Tibial nerve (tissue), 4 donors: ENCODE measurements around the gene GPR21. TPM values are rescaled to one million over a fixed set of nuclear protein-coding genes. Genes with fewer than 3 reads are reported as not detected.

Experiments
- DNase-seq, 2 donors: peaks; one replicate each; pipeline ENCODE4 v3.0.0-alpha.2; 2019; ENCODE audit warnings: low spot score in 2 of 2
- H3K27ac ChIP-seq, 4 donors: fragments of 200-600 bp; sonication (generic) in 3 of 4; one replicate each; pipeline ENCODE4 v1.5.1; 2017 to 2019; ENCODE audit warnings: mild to moderate bottlenecking in 1 of 4
- H3K27me3 ChIP-seq, 2 donors: fragments of 200-600 bp; sonication (generic) in 1 of 2; one replicate each; pipeline versions ENCODE4 v1.5.1 to v1.6.0; 2017 to 2019
- H3K36me3 ChIP-seq, 3 donors: fragments of 200-600 bp; sonication (generic); one replicate each; pipeline ENCODE4 v1.5.1; 2018 to 2019
- H3K4me1 ChIP-seq, 4 donors: fragments of 200-600 bp; sonication (generic) in 3 of 4; one replicate each; pipeline ENCODE4 v1.5.1; 2017 to 2019
- H3K4me3 ChIP-seq, 4 donors: fragments of 200-600 bp; sonication (generic) in 3 of 4; one replicate each; pipeline ENCODE4 v1.5.1; 2017 to 2019; ENCODE audit warnings: mild to moderate bottlenecking in 1 of 4, moderate library complexity in 1 of 4
- H3K9me3 ChIP-seq, 4 donors: fragments of 200-600 bp; sonication (generic) in 3 of 4; one replicate each; pipeline ENCODE4 v1.5.1; 2017 to 2019
- CTCF ChIP-seq, 5 experiments: fragments of 200-600 bp in 3 of 5; fragments of 450-650 bp in 2 of 5; sonication (generic) in 3 of 5; IDR thresholded peaks; one replicate each; pipeline ENCODE4 v1.5.1; 2016 to 2019; ENCODE audit warnings: antibody characterized with exemption in 5 of 5, mild to moderate bottlenecking in 3 of 5, moderate library complexity in 2 of 5
- EP300 ChIP-seq, 2 donors: sonication (generic); formaldehyde crosslinking; IDR thresholded peaks; one replicate each; pipeline ENCODE4 v1.6.1; 2017; ENCODE audit warnings: antibody characterized with exemption in 2 of 2, mild to moderate bottlenecking in 1 of 2
- POLR2A ChIP-seq, 2 donors: fragments of 450-650 bp; IDR thresholded peaks; one replicate each; pipeline ENCODE4 v1.6.1; 2017; ENCODE audit warnings: antibody characterized with exemption in 2 of 2, mild to moderate bottlenecking in 2 of 2, moderate library complexity in 2 of 2
- WGBS, 2 donors: methylation state at CpG; one replicate each; pipeline ENCODE4 v1.1.5; 2018; 5-methylcytosine and 5-hydroxymethylcytosine counted together
- small RNA-seq: library from RNA; depleted of rRNA; stranded (forward); fragments of <200 nt; gene quantifications from one replicate; pipeline ENCODE3, GENCODE V24; 2016
- total RNA-seq, 4 donors: library from RNA; depleted of rRNA; stranded (reverse); fragments of >200 nt; gene quantifications; one replicate each; pipeline ENCODE4 v1.1.0, GENCODE V29; 2016

GPR21 gene
- total RNA-seq, 4 donors from 2014 or later: 0.98 to 4.4 (median 3.9) TPM; not detected in 1

- Histone ChIP-seq H3K4me3 (no peak overlapping the region), H3K27me3 (no peaks in the 10 kb centered on the region), H3K4me1 (peaks cover 0 to 7% (median 0%) of the 10 kb centered on the region in 4 donors), H3K27ac (no peak overlapping the region), H3K9me3 (no peaks in the 10 kb centered on the region), H3K36me3 (peaks cover 0 to 74% (median 0%) of the 10 kb centered on the region in 3 donors)
- WGBS, 2 donors: 81 to 87% methylated on average over 1 of the region's 1 CpG
- TF ChIP-seq POLR2A (IDR thresholded peaks at IDR 0.05): no peak
- TF ChIP-seq CTCF (IDR thresholded peaks at IDR 0.05): no peak
- TF ChIP-seq EP300 (IDR thresholded peaks at IDR 0.05): no peak
- DNase-seq: no peak
These were observed 50.8 kb downstream of the GPR21 start for GRCh38 chr9:123084256-123084655.

Small RNA genes lying within 50 kb of the gene (small RNA-seq; reads per million reads assigned to genes)
- gene GPR21: not detected

Other genes starting within 250 kb of the GPR21 start
- gene OR5C1, start 244.7 kb upstream of the GPR21 start, total RNA-seq: not detected
- not detected for gene OR1K1, start 233.5 kb upstream of the GPR21 start, total RNA-seq
- gene PDCL, start 205.1 kb upstream of the GPR21 start, total RNA-seq: 10 to 100 TPM; 18.3 to 23.7 (median 21.4) TPM
- 10 to 100 TPM; 38.4 to 68.2 (median 41.9) TPM for gene RC3H2, start 128.3 kb upstream of the GPR21 start, total RNA-seq
- gene ZBTB6, start 120.3 kb upstream of the GPR21 start, total RNA-seq: 10 to 100 TPM in 2 of 4 donors, 1 to 10 TPM in 2; 5.7 to 12.3 (median 8.8) TPM
- gene ZBTB26, start 102.2 kb upstream of the GPR21 start, total RNA-seq: 1 to 10 TPM; 4.9 to 9.0 (median 6.2) TPM
- gene RABGAP1, start 92.6 kb upstream of the GPR21 start, total RNA-seq: 10 to 100 TPM; 66.1 to 83.1 (median 73.4) TPM
- gene STRBP, start 234.9 kb downstream of the GPR21 start, total RNA-seq: 10 to 100 TPM in 1 of 4 donors, 1 to 10 TPM in 3; 3.5 to 20.4 (median 4.9) TPM